Hematopoietic multipotent progenitor cell treated with erythropoietin and hydrocortisone succinate and interleukin-3 and kit ligand, for 17 days (in vitro differentiated cells): ENCODE data around the gene AKT1.
A peak's percentile ranks its signal among the peaks of the same experiment; 100 is the strongest.
"Not testable (repeated sequence)": the region's sequence is repeated elsewhere in the genome, so short reads cannot be mapped to it uniquely, and the experiment has no call there.

Experiments used
- DNase-seq: peaks from one replicate; pipeline ENCODE4 v3.0.0-alpha.2; 2015; ENCODE audit warnings: low spot score

Gene AKT1

GRCh38 chr14:104818714-104819161, 23.2 kb upstream of the AKT1 start:
- no peak for DNase-seq

- DNase-seq = no peak
Observed at GRCh38 chr14:104817930-104818713, 22.6 kb upstream of the AKT1 start.

GRCh38 chr14:104816616-104816884, 21.0 kb upstream of the AKT1 start:
- DNase-seq = no peak

GRCh38 chr14:104814701-104815100, 19.2 kb upstream of the AKT1 start:
- not testable (repeated sequence) for DNase-seq

GRCh38 chr14:104813286-104813685, 17.7 kb upstream of the AKT1 start:
- no peak for DNase-seq

- no peak for DNase-seq
Observed at GRCh38 chr14:104810316-104810715, 14.8 kb upstream of the AKT1 start.

GRCh38 chr14:104808456-104808855, 12.9 kb upstream of the AKT1 start:
- DNase-seq = no peak

- no peak for DNase-seq
Observed at GRCh38 chr14:104806625-104807465, 11.3 kb upstream of the AKT1 start.

GRCh38 chr14:104805941-104806624, 10.5 kb upstream of the AKT1 start:
- no peak for DNase-seq

- no peak for DNase-seq
Observed at GRCh38 chr14:104805326-104805678, 9.8 kb upstream of the AKT1 start.

GRCh38 chr14:104804481-104805325, 9.2 kb upstream of the AKT1 start:
- DNase-seq = no peak

- no peak for DNase-seq
Observed at GRCh38 chr14:104803912-104804410, 8.4 kb upstream of the AKT1 start.

GRCh38 chr14:104803280-104803911, 7.8 kb upstream of the AKT1 start:
- DNase-seq = no peak

- no peak for DNase-seq
Observed at GRCh38 chr14:104802394-104803184, 7.0 kb upstream of the AKT1 start.

- DNase-seq = no peak
Observed at GRCh38 chr14:104801520-104802393, 6.2 kb upstream of the AKT1 start.

- DNase-seq = no peak
Observed at GRCh38 chr14:104800771-104801519, 5.4 kb upstream of the AKT1 start, which contains the start of gene ZBTB42. Gene ZBTB42, plus strand, starts transcription at chr14:104801101. Its CDS starts 97 bp downstream, at chr14:104801198.

GRCh38 chr14:104800015-104800770, 4.6 kb upstream of the AKT1 start:
- peak; percentile 47 for DNase-seq
